HPDE6-E6E7 (cell line): ENCODE data around the gene FADS3.
A peak's percentile ranks its signal among the peaks of the same experiment; 100 is the strongest.

Source experiments
- DNase-seq: peaks from one replicate; pipeline ENCODE4 v3.0.0; 2011; ENCODE audit warnings: missing footprints; ENCODE audit errors: extremely low spot score

The FADS3 gene

DNA sequence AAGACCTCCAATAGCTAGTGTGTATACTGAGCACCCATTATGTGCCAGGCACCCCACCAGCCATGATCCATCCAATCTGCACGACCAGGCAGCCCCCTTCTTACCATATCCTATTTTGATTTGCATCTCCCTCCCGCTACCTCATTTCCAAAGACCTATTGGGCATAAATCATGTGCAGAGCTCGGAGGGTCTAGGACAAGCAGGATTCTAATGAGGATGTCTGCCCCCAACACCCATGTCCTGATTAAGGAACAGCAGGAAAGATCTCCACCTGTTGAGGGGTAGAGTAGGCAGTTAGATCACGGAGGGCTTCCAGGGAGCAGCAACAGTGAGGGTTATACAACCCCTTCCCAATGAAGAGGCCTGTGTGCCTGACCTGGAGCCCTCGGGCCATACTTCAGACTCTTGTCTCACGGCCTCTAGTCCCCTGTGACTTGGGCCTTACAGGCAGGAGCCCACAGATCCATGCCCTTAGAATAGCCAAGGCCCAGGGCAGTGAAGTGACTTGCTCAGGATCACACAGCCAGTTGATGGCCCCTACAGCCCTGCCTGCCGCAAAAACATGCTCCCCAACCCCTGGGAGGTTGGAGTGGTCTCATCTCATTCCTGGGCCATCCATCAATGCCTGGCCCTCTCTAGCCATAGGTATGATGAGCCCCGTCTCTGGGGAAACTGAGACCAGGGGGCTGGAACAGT lies 22.5 kb upstream of the FADS3 start:
- no peak for DNase-seq

- no peak for DNase-seq
Observed at GRCh38 chr11:61912991-61913698, 21.8 kb upstream of the FADS3 start.

DNA sequence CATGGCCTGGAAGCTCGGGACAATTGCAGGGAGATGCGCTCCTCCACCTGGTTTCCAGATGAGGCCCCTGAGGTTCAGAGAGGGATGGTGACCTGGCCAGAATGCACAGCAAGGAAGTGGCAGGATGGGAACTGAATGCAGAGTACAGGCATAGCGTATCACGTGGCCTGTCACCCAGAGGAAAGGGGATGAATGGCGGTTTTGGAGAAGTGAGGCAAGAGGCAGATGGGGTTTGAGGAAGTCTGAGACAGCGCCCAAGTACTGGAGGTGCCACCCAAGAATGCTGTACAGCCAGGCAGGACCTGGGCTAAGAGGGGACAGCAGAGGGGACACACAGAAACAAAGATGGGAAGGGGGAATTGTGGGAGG lies 21.2 kb upstream of the FADS3 start:
- no peak for DNase-seq

DNA sequence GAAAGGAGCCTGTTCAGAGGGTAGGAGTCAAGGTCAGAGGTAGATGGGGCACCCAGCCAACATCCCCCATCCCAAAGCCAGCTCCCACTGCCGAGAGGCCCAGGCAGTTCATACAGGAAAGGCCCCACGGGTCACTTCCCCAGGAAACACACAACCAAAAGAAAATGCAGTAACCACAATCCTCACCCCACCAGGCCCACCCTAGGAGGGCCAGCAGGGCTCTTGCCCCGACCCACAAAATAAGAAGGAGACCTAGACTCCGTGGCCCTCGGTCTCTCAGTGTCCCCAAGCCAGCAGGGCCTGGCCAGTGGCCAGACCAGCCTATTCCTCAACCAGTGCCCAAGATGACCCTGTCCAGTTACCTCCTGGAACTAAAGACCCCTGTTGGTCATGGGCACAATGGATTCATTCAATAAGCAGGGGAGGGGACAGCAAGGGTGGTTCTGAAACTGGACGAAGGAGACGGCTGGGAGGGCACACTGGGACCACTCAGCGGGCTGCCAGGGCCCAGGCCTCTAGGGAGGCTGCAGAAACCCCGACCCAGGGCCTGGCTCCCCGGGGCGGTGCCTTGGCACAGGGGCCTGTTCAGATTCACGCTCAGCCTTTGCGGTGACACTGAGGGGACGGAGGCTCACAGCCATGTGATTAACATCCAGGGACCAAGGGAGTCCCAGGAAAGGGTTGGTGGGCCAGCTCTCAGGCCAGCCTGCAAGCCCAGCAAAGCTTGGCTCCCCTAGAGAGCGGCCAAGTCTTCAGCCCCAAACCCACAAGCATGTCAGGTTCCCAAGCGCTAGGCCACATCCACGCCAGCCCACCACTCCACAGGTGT lies 20.6 kb upstream of the FADS3 start:
- DNase-seq = no peak

GRCh38 chr11:61911128-61911700 lies 19.9 kb upstream of the FADS3 start:
- no peak for DNase-seq

DNA sequence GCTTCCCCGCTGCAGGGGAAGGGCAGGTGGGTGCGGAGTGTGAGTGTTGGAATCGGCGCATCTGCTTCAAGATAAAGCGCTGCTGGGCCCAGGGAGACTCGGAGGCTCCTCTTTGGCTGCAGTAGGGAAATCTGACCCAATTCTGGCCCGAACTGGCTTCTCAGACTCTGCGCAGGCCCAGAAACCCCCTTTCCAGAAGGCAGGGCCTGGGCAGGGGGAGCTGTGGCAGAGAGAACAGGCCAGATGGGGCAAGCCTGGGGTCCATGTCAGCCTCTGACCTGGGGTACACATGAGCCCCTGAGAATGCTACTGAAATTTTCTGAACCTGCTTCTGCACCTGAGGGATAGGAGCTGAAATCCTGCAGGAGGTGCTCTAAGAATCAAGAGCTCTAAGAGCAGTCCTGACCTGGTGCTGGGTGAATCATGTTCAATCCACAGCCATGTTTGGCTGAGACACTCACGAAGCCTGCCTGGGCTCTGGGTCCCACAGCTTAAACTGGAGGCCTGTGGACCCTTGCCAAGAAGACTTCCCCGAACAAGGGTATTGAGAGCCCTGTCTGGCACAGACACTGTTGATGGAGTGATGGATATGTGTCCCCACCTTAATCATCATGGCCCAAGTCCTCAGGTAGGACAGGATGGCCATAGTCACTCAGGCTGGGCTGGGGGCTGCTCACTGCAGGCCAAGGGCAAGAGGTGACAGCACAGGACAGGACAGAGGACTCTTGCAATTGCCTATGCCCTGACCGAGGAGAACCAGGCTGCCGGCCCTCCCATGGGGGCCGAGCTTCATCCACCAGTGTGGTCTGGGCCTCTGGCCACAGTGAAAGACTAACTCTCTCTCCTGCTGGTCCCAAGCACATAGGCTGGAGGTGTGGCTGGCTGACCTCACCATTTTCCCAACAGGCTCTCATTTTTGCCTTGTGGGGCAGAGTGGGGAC lies 19.1 kb upstream of the FADS3 start:
- no peak for DNase-seq

DNA sequence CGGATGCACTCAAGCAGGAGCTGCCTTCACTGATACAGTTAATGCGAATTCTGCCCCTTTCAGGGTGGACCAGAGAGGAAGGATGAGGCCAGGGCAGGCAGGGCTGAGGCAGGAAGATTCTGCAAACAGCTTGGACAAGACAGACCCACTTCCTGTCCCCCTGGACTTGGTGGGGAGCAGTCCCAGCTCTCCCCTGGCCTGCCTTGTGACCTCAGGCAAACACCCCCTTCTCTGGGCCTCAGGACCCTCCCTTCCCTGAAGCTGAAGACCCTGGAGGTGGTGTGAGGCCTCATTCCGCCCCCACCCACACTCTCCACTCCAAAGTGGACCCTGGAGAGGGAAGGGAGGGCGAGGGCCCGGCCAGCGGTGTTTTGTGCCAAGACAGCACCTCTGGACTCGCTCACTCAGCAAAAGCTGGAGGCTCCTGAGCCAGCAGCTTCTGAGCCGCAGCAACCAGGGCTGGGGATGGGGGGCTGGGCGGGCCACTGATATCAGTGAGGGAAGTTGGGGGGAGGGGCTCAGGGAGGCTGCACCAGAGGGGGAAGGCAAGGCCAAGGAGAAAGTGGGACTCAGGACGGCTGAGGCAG lies 17.5 kb upstream of the FADS3 start:
- DNase-seq = no peak

DNA sequence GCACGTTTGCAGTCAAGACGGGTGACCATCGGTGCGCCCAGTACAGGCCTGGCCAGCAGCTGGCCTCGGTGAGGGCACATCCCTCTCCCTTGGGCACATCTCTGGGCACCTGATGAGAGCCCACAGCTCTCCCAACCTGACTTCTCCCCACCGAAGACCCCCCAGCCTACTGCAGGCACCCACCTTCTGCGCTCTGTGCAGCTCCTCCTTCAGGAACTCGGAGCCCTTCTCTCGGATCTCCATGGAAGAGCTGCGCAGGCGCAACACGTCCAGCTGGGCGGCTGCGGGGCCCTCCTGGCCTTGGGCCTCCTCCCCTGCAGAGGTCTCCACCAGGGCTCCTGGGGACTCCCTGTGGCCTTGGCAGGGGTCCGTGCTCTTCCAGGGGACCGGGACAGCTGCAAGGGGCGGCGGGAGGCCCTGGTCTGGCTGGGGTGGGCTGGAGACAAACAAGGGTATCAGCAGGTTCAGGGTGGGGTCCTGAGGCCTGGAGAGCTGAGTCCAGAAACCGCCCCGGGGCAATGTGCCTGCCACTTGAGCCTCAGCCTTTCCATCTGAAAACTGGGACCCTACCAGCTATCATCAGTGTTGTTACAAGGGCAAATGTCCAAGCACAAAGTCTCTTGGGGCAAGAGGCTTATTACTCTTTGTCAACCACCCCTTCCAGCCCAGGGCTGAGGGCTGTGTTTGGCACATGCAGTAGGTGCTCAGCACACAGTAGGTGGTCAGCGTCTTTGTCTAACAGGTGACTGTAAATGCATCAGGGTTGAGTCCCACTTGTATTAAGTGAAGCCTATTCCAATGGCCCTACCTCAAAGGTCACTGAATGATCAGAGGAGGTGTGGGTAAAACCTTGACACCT lies 16.8 kb upstream of the FADS3 start:
- DNase-seq = no peak

DNA sequence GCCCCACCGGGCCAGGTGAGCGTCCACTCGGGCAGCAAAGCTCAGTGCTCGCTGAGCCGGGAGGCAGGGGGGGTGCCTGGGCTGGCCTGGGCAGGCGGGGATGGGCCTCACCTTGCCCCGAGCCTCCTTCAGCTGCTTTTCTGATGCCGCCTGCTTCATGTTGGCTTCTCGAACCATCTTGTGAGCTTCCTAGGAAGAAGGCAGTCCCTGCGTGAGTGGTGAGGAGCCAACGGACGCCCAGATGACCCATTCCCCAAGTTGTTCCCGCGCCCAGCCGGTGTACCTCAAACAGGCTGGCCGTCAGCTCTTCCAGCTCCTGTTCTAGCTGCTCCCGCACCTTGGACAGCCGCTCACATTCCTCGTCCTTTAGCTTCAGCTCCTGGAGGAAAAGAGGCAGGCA lies 15.9 kb upstream of the FADS3 start:
- DNase-seq = no peak

DNA sequence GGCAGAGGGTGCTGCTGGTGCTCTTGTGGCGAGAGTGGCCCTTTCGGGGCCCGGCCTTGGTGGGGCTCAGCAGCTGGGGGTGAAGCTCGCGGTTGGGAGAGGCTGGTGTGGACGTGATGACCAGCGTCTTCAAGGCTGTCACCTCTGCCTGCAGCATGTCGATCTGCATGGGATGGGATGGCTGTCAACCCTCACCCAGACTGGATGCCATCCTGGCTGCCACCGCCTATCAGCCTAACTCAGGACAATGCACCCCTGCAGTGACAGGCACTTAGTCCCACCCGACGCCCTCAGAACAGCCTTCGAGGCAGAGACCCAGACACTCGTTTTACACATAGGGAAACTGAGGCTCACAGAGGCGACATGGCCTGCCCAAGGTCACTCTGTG lies 15.2 kb upstream of the FADS3 start:
- no peak for DNase-seq

DNA sequence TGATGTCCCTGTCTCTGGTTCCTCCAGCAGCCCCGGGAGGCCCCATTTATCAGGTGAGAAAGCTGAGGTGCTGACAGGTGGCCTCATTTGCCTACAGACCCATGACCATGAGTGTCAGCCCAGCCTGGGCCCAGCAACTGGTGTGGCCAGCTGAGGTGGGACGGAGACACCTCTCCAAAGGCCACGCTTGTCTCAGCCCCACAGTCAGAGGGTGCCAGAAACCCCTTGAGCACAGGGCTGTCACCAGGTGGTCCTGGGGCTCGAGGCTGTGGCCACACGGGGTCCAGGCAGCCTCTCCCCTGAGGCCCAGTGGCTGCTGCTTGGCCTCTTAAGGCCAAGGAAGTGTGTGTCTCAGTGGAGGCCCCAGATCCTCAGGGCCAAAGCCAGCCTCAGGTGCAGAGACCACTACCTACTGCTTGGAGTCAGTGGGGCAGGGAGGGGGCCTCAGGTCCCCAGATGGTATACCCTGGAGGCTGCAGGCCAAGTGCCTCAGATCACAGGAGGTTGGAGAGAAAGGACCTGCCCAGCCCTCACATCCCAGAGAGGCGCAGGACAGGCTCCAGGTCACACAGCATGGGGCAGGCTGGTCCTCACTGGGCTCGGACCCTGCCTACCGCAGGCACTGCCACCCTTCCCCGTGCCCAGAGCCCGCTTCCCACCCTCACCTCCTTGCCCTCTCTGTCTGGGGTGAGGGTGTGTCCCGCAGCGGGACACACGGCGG lies 14.6 kb upstream of the FADS3 start:
- DNase-seq = no peak

DNA sequence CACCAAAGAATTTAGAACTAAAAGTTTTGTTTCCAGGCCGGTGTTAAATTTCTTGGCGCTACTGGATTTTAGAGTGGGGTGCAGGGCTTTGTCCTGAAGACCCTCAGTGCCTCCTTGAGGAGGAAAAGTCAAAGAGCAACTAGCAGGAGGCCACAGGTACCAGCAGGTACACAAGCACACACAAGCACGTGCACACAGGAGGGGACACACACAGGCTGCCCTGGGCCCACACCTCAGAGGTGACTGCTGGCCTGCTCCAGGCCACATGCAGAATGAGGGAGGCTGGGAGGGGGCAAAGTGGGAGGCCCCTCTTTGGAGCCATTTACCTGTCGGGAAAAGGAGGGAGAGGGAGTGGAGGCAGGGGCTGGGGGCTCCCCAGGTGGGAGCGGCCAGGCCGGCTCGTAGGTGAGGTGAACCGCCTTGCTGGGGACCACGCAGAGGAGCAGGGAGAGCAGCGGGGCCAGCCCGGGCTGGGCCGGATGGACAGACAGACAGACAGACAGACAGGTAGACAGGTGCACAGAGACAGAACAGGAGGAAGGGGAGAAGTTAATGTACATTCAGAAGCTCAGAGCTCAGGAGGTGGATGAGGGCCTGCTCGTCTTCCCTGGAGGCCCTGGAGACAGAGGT lies 13.8 kb upstream of the FADS3 start:
- DNase-seq = no peak

- no peak for DNase-seq
Observed at GRCh38 chr11:61904539-61905048, 13.2 kb upstream of the FADS3 start.

GRCh38 chr11:61903845-61904244 lies 12.5 kb upstream of the FADS3 start:
- no peak for DNase-seq

GRCh38 chr11:61902313-61902712 lies 11.0 kb upstream of the FADS3 start:
- no peak for DNase-seq

GRCh38 chr11:61901397-61901796 lies 10.1 kb upstream of the FADS3 start:
- DNase-seq = no peak

GRCh38 chr11:61900251-61900650 lies 8.9 kb upstream of the FADS3 start:
- no peak for DNase-seq

DNA sequence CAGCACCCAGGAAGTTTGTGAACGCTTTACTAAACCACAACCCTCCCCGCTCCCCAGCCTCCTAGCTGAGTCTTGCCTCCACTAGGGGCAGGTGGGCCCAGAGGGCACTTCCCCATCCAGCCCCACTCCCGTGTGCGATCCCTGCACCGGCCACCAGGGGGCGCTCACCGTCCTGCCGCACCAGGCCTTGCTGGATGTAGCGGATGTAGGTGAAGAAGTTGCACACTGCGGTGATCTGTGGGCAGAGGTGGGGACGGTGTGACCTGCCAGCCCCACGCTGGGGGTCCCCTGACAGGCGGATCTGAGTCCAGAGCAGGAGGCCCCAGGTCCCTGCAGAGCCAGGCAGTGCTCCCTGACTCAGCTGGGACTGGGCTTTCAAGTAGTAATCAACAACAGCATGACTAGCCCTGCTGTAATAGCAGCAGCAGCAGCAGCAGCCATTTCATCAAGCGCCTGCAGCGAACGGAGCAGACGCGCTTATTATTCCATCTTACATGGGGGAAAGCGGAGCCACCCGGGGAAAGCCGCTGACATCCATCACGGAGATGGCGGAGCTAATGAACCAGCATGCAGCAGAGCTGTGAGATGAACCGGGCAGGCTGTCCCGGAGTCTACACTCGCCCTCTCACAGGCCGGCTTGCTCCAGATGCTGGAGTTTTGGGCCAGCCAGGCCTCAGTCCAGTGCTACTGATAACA lies 7.9 kb upstream of the FADS3 start:
- peak; percentile 88 for DNase-seq
